HL-60 (cell line): Measurements from ENCODE around the gene CCSER2.
"Not testable (repeated sequence)": the region's sequence is repeated elsewhere in the genome, so short reads cannot be mapped to it uniquely, and the experiment has no call there.

Experiments
- DNase-seq, 2 experiments: peaks; one replicate each; pipeline ENCODE4 v3.0.0-alpha.2; 2010 to 2020; ENCODE audit warnings: low read depth in 1 of 2, low spot score in 1 of 2
- H3K27ac ChIP-seq: fragments of 250-450 bp; sonication (Bioruptor Pico); replicated peaks from 2 replicates; pipeline ENCODE4 v1.5.1; 2020; ENCODE audit warnings: mild to moderate bottlenecking, moderate library complexity
- H3K27me3 ChIP-seq: fragments of 250-450 bp; sonication (Bioruptor Pico); 2 replicates; pipeline ENCODE4 v1.5.1; 2021; ENCODE audit warnings: mild to moderate bottlenecking, moderate library complexity; ENCODE audit not compliant: insufficient read depth, poor library complexity, severe bottlenecking
- H3K4me3 ChIP-seq: replicated peaks from 2 replicates; pipeline ENCODE4 v1.5.1; 2011; ENCODE audit warnings: mild to moderate bottlenecking, control low read depth, low read length; ENCODE audit not compliant: insufficient read depth
- CTCF ChIP-seq: IDR thresholded peaks from one replicate; pipeline ENCODE4 v1.5.1; 2011; ENCODE audit warnings: low read length, control low read depth, inconsistent platforms; ENCODE audit not compliant: insufficient read depth
- GABPA ChIP-seq: IDR thresholded peaks from 2 replicates; pipeline ENCODE4 v1.6.1; 2012; ENCODE audit warnings: low read depth
- POLR2AphosphoS5 ChIP-seq: IDR thresholded peaks from 2 replicates; pipeline ENCODE4 v1.6.1; 2012; ENCODE audit warnings: low read depth
- REST ChIP-seq: IDR thresholded peaks from 2 replicates; pipeline ENCODE4 v1.6.1; 2012; ENCODE audit warnings: low read depth; ENCODE audit not compliant: insufficient replicate concordance
- SPI1 ChIP-seq: IDR thresholded peaks from 2 replicates; pipeline ENCODE4 v1.6.1; 2012; ENCODE audit warnings: low read depth, mild to moderate bottlenecking, borderline replicate concordance

CCSER2 gene

GRCh38 chr10:84523526-84523925 is 195.1 kb downstream of the CCSER2 start:
- DNase-seq: no peak
- Histone ChIP-seq H3K27me3 (no peaks in the 10 kb centered on the region), H3K4me3 (no peak overlapping the region), H3K27ac (no peak overlapping the region)
- TF ChIP-seq REST: no peak
- no peak for TF ChIP-seq GABPA
- no peak for TF ChIP-seq POLR2AphosphoS5
- TF ChIP-seq CTCF: no peak
- TF ChIP-seq SPI1: no peak

- Histone ChIP-seq H3K27me3 (no peaks in the 10 kb centered on the region), H3K27ac (no peak overlapping the region), H3K4me3 (no peak overlapping the region)
- DNase-seq: no peak
- TF ChIP-seq GABPA: no peak
Measured at GRCh38 chr10:84524435-84524834, 196.0 kb downstream of the CCSER2 start.

GRCh38 chr10:84525120-84525806 is 196.9 kb downstream of the CCSER2 start:
- H3K27ac ChIP-seq: no peak overlapping the region
- DNase-seq: no peak
- TF ChIP-seq SPI1 (no peak), POLR2AphosphoS5 (no peak), GABPA (no peak), CTCF (no peak), REST (no peak)

GRCh38 chr10:84525807-84526182 is 197.4 kb downstream of the CCSER2 start:
- not testable (repeated sequence) for H3K27ac ChIP-seq, H3K27me3 ChIP-seq

More at GRCh38 chr10:84525120-84525806, 196.9 kb downstream of the CCSER2 start:
- Histone ChIP-seq H3K4me3 (no peak overlapping the region), H3K27me3 (no peaks in the 10 kb centered on the region)

GRCh38 chr10:84527386-84527785 is 199.0 kb downstream of the CCSER2 start:
- H3K27ac ChIP-seq, DNase-seq, H3K27me3 ChIP-seq, H3K4me3 ChIP-seq: not testable (repeated sequence)

More at GRCh38 chr10:84525807-84526182, 197.4 kb downstream of the CCSER2 start:
- not testable (repeated sequence) for DNase-seq, H3K4me3 ChIP-seq

- H3K4me3 ChIP-seq, DNase-seq, H3K27ac ChIP-seq, H3K27me3 ChIP-seq: not testable (repeated sequence)
Measured at GRCh38 chr10:84528526-84528925, 200.1 kb downstream of the CCSER2 start.
